Keratinocyte (primary cell): ENCODE data around the gene ABHD2. TPM values are rescaled to one million over a fixed set of nuclear protein-coding genes. Genes with fewer than 3 reads are reported as not detected.
A peak's percentile ranks its signal among the peaks of the same experiment; 100 is the strongest.

Source experiments
- DNase-seq: peaks from one replicate; pipeline ENCODE4 v3.0.0-alpha.2; 2011; ENCODE audit warnings: low read depth, missing footprints, low spot score
- FAIRE-seq: peaks from 2 replicates; lab custom pipeline; 2011; peaks lifted over from hg19 to GRCh38; lab: Jason Lieb, UNC
- H2AFZ ChIP-seq: 2 replicates; pipeline ENCODE4 v1.6.0; 2012; ENCODE audit warnings: low read length, control low read depth, inconsistent platforms; ENCODE audit not compliant: control insufficient read depth
- H3K27ac ChIP-seq: 2 replicates; pipeline ENCODE4 v1.5.1; 2011; ENCODE audit warnings: low read length; ENCODE audit not compliant: control insufficient read depth, insufficient read depth
- H3K27me3 ChIP-seq: 3 replicates; pipeline ENCODE4 v1.6.0; 2011; ENCODE audit warnings: low read length; ENCODE audit not compliant: control insufficient read depth, insufficient read depth; ENCODE audit errors: extremely low read depth
- H3K36me3 ChIP-seq, 2 experiments: 2 replicates in 1 of 2; 3 replicates in 1 of 2; pipeline ENCODE4 v1.5.1; 2011; ENCODE audit warnings: low read length in 2 of 2, mild to moderate bottlenecking in 1 of 2; ENCODE audit not compliant: control insufficient read depth in 2 of 2, insufficient read depth in 2 of 2; ENCODE audit errors: extremely low read depth in 1 of 2
- H3K4me1 ChIP-seq: 3 replicates; pipeline ENCODE4 v1.5.1; 2011; ENCODE audit warnings: low read length; ENCODE audit not compliant: control insufficient read depth, insufficient read depth; ENCODE audit errors: extremely low read depth
- H3K4me2 ChIP-seq: 3 replicates; pipeline ENCODE4 v1.6.0; 2011; ENCODE audit warnings: low read depth, low read length; ENCODE audit not compliant: control insufficient read depth, insufficient read depth; ENCODE audit errors: extremely low read depth
- H3K4me3 ChIP-seq, 3 experiments: fragments of 200-600 bp in 1 of 3; sonication (generic) in 1 of 3; 2 replicates in 2 of 3; 3 replicates in 1 of 3; pipeline ENCODE4 v1.5.1; 2011 to 2016; ENCODE audit warnings: low read length in 3 of 3, mild to moderate bottlenecking in 3 of 3, control low read depth in 2 of 3, inconsistent platforms in 1 of 3, low read depth in 1 of 3, mixed read lengths in 1 of 3, mixed run types in 1 of 3, moderate library complexity in 1 of 3; ENCODE audit not compliant: control insufficient read depth in 2 of 3, insufficient read depth in 2 of 3; ENCODE audit errors: extremely low read depth in 1 of 3
- H3K79me2 ChIP-seq: 2 replicates; pipeline ENCODE4 v1.6.0; 2012; ENCODE audit warnings: low read length; ENCODE audit not compliant: control insufficient read depth, insufficient read depth
- H3K9ac ChIP-seq: 3 replicates; pipeline ENCODE4 v1.6.0; 2011; ENCODE audit warnings: low read length; ENCODE audit not compliant: control insufficient read depth, insufficient read depth; ENCODE audit errors: extremely low read depth
- H3K9me1 ChIP-seq: 3 replicates; pipeline ENCODE4 v1.6.0; 2011; ENCODE audit warnings: low read length; ENCODE audit not compliant: control insufficient read depth, insufficient read depth; ENCODE audit errors: extremely low read depth
- H3K9me3 ChIP-seq: 2 replicates; pipeline ENCODE4 v1.5.1; 2012; ENCODE audit warnings: low read depth, low read length; ENCODE audit not compliant: control insufficient read depth
- H4K20me1 ChIP-seq: 3 replicates; pipeline ENCODE4 v1.6.0; 2011; ENCODE audit warnings: low read length; ENCODE audit not compliant: control insufficient read depth, insufficient read depth; ENCODE audit errors: extremely low read depth
- EZH2 ChIP-seq: IDR thresholded peaks from one replicate; pipeline ENCODE4 v1.6.1; 2012; ENCODE audit warnings: inconsistent platforms, mild to moderate bottlenecking, low read length, moderate library complexity
- dilution Hi-C: fragments of 300-500 bp; cut with MboI; formaldehyde crosslinking; loops from one replicate; pipeline ENCODE4 v1.7.0; 2020; ENCODE audit warnings: low sequenced_read_pairs; ENCODE audit not compliant: extremely low pct_ligation_motif_present
- polyA plus RNA-seq, 5 experiments: library from polyadenylated mRNA; depleted of rRNA in 3 of 5; stranded (reverse) in 3 of 5; stranded (forward) in 1 of 5; unstranded in 1 of 5; fragments of >200 nt; gene quantifications; 1 replicate in 1 of 5; 2 replicates in 3 of 5; 3 replicates in 1 of 5; pipeline versions ENCODE4 v1.2.1 to v1.2.3, GENCODE V29; 2011 to 2012; ENCODE audit warnings: missing spikeins in 2 of 5, low read depth in 1 of 5, low replicate concordance in 1 of 5
- TF ChIP-seq, protein P1 (sequence below), 3 experiments: IDR thresholded peaks in 1 of 3; conservative IDR thresholded peaks in 1 of 3; optimal IDR thresholded peaks in 1 of 3; 2 replicates in 2 of 3; 3 replicates in 1 of 3; pipeline versions ENCODE3 to v1.5.1; 2011; ENCODE audit warnings: low read length in 3 of 3, mild to moderate bottlenecking in 3 of 3, moderate library complexity in 2 of 3, control low read depth in 1 of 3, inconsistent platforms in 1 of 3; ENCODE audit not compliant: insufficient read depth in 2 of 3; ENCODE audit errors: extremely low read depth in 1 of 3

ABHD2 gene
- polyA plus RNA-seq, 1 donor (not counting 4 experiments of a cell fraction or from before 2014, with no cell fraction given), result 22.8 TPM

DNA sequence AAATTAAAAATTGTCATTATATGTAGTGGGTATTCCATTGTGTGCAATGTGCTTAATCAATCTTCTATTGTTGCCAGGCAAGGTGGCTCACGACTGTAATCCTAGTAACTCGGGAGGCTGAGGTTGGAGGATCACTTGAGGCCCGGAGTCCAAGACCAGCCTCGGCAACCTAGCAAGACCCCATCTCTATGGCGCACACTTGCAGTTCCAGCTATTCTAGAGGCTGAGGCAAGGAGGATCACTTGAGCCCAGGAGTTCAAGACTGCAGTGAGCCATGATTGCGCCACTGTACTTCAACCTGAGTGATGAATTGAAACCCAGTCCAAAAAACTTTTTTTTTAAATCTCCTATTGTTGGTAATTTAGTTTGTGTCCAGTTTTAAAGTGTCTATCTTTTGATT lies 33.4 kb upstream of the ABHD2 start:
- no peak overlapping the region for H3K9ac ChIP-seq
- no peaks in the 10 kb centered on the region for H3K9me3 ChIP-seq
- no peaks in the 10 kb centered on the region for H3K36me3 ChIP-seq
- no peak for DNase-seq
- H3K79me2 ChIP-seq, result no peaks in the 10 kb centered on the region
- no peaks in the 10 kb centered on the region for H4K20me1 ChIP-seq
- H3K27ac ChIP-seq, result no peak overlapping the region
- no peak overlapping the region for H2AFZ ChIP-seq
- H3K4me1 ChIP-seq, result no peaks in the 10 kb centered on the region
- H3K4me2 ChIP-seq, result no peak overlapping the region
- FAIRE-seq, result no peak
- dilution Hi-C loops, result loop anchor here (10.0 kb wide), 1 partner anchor 140 kb away; no protein-coding TSS in a partner anchor
- peaks cover 7% of the 10 kb centered on the region for H3K27me3 ChIP-seq
- TF ChIP-seq, protein P1, sequence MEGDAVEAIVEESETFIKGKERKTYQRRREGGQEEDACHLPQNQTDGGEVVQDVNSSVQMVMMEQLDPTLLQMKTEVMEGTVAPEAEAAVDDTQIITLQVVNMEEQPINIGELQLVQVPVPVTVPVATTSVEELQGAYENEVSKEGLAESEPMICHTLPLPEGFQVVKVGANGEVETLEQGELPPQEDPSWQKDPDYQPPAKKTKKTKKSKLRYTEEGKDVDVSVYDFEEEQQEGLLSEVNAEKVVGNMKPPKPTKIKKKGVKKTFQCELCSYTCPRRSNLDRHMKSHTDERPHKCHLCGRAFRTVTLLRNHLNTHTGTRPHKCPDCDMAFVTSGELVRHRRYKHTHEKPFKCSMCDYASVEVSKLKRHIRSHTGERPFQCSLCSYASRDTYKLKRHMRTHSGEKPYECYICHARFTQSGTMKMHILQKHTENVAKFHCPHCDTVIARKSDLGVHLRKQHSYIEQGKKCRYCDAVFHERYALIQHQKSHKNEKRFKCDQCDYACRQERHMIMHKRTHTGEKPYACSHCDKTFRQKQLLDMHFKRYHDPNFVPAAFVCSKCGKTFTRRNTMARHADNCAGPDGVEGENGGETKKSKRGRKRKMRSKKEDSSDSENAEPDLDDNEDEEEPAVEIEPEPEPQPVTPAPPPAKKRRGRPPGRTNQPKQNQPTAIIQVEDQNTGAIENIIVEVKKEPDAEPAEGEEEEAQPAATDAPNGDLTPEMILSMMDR (optimal IDR thresholded peaks at IDR 0.05 in 1 of 3, IDR thresholded peaks at IDR 0.05 in 1 of 3, conservative IDR thresholded peaks at IDR 0.05 in 1 of 3; ENCODE audit: extremely low read depth in 1 of 3, insufficient read depth in 2 of 3, low read length in 3 of 3), result no peak
- TF ChIP-seq EZH2, result no peak
- H3K9me1 ChIP-seq, result no peaks in the 10 kb centered on the region
- H3K4me3 ChIP-seq, result no peak overlapping the region

DNA sequence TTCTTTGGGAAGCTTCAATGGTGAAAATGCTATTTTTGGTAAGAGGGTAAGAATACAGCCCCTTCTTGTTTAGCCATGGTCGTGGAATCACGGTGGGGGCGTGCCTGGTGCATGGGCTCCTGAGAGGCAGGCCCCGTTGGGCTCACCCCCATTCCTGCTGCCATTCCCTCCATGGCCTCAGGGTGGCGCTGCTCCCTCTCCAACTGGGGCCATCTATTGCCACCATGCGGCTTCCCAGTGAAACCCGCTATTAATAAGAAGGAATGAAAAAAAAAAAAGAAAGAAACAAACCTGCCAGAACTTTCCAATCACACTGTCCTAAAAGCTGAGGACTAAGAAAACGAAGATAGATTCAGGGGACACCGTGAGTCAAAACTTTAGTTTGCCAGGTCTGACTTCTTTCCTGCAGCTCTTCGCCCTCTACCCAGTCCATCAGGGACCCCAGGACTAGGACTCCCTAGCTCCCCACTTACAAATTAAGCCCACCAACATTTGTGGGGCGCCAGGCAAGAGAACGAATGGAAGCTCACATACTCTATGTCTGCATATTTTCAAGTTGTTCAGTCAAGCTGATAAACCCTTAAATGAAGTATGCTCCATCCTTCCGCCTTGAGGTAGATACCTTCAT lies 30.6 kb upstream of the ABHD2 start:
- no peaks in the 10 kb centered on the region for H3K9me1 ChIP-seq
- no peaks in the 10 kb centered on the region for H3K36me3 ChIP-seq
- no peaks in the 10 kb centered on the region for H4K20me1 ChIP-seq
- peaks cover 7% of the 10 kb centered on the region for H3K27me3 ChIP-seq
- no peak overlapping the region for H3K4me2 ChIP-seq
- DNase-seq (no peak), FAIRE-seq (no peak)
- TF ChIP-seq, protein P1 (optimal IDR thresholded peaks at IDR 0.05 in 1 of 3, IDR thresholded peaks at IDR 0.05 in 1 of 3, conservative IDR thresholded peaks at IDR 0.05 in 1 of 3; ENCODE audit: extremely low read depth in 1 of 3, insufficient read depth in 2 of 3, low read length in 3 of 3), result peak; percentile 97 to 98 (median 97)
- no peak for TF ChIP-seq EZH2
- H3K27ac ChIP-seq, result no peak overlapping the region
- no peaks in the 10 kb centered on the region for H3K79me2 ChIP-seq
- no peaks in the 10 kb centered on the region for H3K4me1 ChIP-seq
- H3K9ac ChIP-seq, result no peak overlapping the region
- dilution Hi-C loops, result loop anchor here (10.0 kb wide), 1 partner anchor 137 kb away; no protein-coding TSS in a partner anchor
- no peak overlapping the region for H2AFZ ChIP-seq
- H3K4me3 ChIP-seq, result no peak overlapping the region
- no peaks in the 10 kb centered on the region for H3K9me3 ChIP-seq
